Mesendoderm (in vitro differentiated cells): ENCODE measurements around the gene TBX3. TPM values are rescaled to one million over a fixed set of nuclear protein-coding genes. Genes with fewer than 3 reads are reported as not detected.
"Not testable (repeated sequence)": the region's sequence is repeated elsewhere in the genome, so short reads cannot be mapped to it uniquely, and the experiment has no call there.

ENCODE experiments used
- DNase-seq: peaks from one replicate; pipeline ENCODE4 v3.0.0; 2013
- H2AK5ac ChIP-seq: 2 replicates; pipeline ENCODE4 v1.6.1; 2013; ENCODE audit warnings: low read length, inconsistent platforms
- H2BK120ac ChIP-seq: 2 replicates; pipeline ENCODE4 v1.6.1; 2013; ENCODE audit warnings: low read depth, mild to moderate bottlenecking, low read length, moderate library complexity, mixed read lengths
- H2BK15ac ChIP-seq: replicated peaks from 2 replicates; pipeline ENCODE4 v1.6.1; 2013; ENCODE audit warnings: low read depth, mild to moderate bottlenecking, moderate library complexity
- H2BK5ac ChIP-seq: 2 replicates; pipeline ENCODE4 v1.6.1; 2013; ENCODE audit warnings: low read length, inconsistent platforms
- H3K18ac ChIP-seq: 2 replicates; pipeline ENCODE4 v1.6.1; 2013; ENCODE audit warnings: mild to moderate bottlenecking, low read length, mixed read lengths
- H3K23ac ChIP-seq: one replicate; pipeline ENCODE4 v1.6.1; 2013; ENCODE audit warnings: low read length
- H3K27ac ChIP-seq: 2 replicates; pipeline ENCODE4 v1.5.1; 2013; ENCODE audit warnings: low read depth, mild to moderate bottlenecking, inconsistent platforms, low read length, moderate library complexity
- H3K27me3 ChIP-seq: 2 replicates; pipeline ENCODE4 v1.6.1; 2013; ENCODE audit warnings: low read length, control low read depth, mild to moderate bottlenecking, inconsistent platforms; ENCODE audit not compliant: insufficient read depth, poor library complexity
- H3K36me3 ChIP-seq: 2 replicates; pipeline ENCODE4 v1.6.1; 2013; ENCODE audit warnings: low read length, inconsistent platforms; ENCODE audit not compliant: control insufficient read depth, insufficient read depth
- H3K4ac ChIP-seq: one replicate; pipeline ENCODE4 v1.6.1; 2013; ENCODE audit warnings: low read depth, mild to moderate bottlenecking, low read length, moderate library complexity
- H3K4me1 ChIP-seq: 2 replicates; pipeline ENCODE4 v1.6.1; 2013; ENCODE audit warnings: low read depth, low read length, inconsistent platforms; ENCODE audit not compliant: control insufficient read depth
- H3K4me2 ChIP-seq: 2 replicates; pipeline ENCODE4 v1.6.1; 2013; ENCODE audit warnings: low read length
- H3K4me3 ChIP-seq: 2 replicates; pipeline ENCODE4 v1.5.1; 2013; ENCODE audit warnings: mild to moderate bottlenecking, low read length
- H3K56ac ChIP-seq: one replicate; pipeline ENCODE4 v1.6.1; 2013; ENCODE audit warnings: low read length
- H3K79me1 ChIP-seq: 2 replicates; pipeline ENCODE4 v1.6.1; 2013; ENCODE audit warnings: low read length, inconsistent platforms
- H3K79me2 ChIP-seq: 2 replicates; pipeline ENCODE4 v1.6.1; 2013; ENCODE audit warnings: mild to moderate bottlenecking, low read length; ENCODE audit not compliant: control insufficient read depth, insufficient read depth
- H3K9ac ChIP-seq: 2 replicates; pipeline ENCODE4 v1.6.1; 2013; ENCODE audit warnings: low read length, inconsistent platforms
- H4K5ac ChIP-seq: one replicate; pipeline ENCODE4 v1.6.1; 2013; ENCODE audit warnings: low read length
- H4K8ac ChIP-seq: one replicate; pipeline ENCODE4 v1.6.1; 2013; ENCODE audit warnings: low read depth, mild to moderate bottlenecking, control low read depth, low read length, moderate library complexity
- WGBS: extraction: QIAGEN DNeasy Blood & Tissue Kit; methylation state at CpG from one replicate; pipeline ENCODE4 v1.1.7; 2013; ENCODE audit warnings: low lambda C conversion rate, missing lambda C conversion rate; ENCODE audit not compliant: insufficient coverage; ENCODE audit errors: extremely low coverage; 5-methylcytosine and 5-hydroxymethylcytosine counted together
- polyA plus RNA-seq, 2 experiments: library from polyadenylated mRNA; stranded (reverse); fragments of 200-250 nt; gene quantifications; one replicate each; pipeline ENCODE4 v1.2.3, GENCODE V29; 2013

TBX3 gene
- polyA plus RNA-seq (2013, experiment 1 of 2) = 2.1 TPM
- polyA plus RNA-seq (2013, experiment 2 of 2) = 2.1 TPM

DNA sequence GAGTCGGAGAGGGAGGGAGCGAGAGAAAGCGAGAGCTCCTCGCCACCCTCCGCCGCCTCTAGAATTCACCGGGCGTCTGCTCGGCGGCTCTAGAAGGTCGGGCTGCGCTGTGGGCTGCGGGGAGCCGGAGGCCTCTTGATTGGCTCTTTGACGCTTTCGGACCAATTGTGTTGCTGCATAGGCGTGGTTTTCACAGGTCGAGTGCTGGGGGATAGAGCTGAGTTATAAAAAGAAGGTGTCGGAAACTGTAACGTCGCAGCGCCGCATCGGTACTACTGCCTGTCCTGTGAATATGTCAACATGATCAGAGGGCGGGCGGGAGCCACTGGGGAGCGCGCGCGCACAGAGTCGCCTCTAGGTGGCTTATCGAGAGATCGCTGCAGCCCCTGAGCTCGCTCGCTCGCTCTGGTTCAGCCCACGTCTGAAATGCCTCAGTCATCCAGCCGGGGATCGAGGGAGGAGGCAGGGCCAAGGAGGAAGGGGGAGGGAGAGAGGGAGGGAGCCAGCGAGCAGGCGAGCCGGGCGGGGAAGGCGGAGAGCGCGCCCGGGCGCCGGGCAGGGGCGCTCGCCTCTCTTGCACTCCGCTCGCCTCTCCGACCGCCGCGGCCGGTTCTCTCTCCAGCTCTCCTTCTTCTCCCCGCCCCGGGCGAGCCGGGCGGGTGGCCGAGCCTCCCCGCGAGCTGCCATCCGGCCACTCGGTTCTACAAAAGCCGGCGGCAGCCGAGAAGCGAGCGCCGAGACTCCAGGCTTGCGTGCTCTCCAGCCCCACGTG is at the start of gene TBX3:
TSS of gene TBX3 (minus strand) at position 78 of the 772 bp plus-strand sequence. CDS start 975 bp downstream, outside the sequence.
- Histone ChIP-seq H3K4ac (peak within 1 kb of the TSS; percentile 93), H3K27me3 (peaks cover 2% of the 10 kb centered on the region), H3K36me3 (peaks cover 1% of the 10 kb centered on the region), H3K4me1 (peaks cover 18% of the 10 kb centered on the region), H3K4me3 (peak within 1 kb of the TSS; percentile 58), H3K79me1 (peaks cover 2% of the 10 kb centered on the region), H3K9ac (peak within 1 kb of the TSS; percentile 94), H2BK120ac (peak within 1 kb of the TSS; percentile 67), H3K23ac (peak within 1 kb of the TSS; percentile 85), H2BK5ac (peak within 1 kb of the TSS; percentile 89), H3K79me2 (peaks cover 43% of the 10 kb centered on the region), H4K8ac (no peak within 1 kb of the TSS), H2BK15ac (no peak within 1 kb of the TSS), H3K18ac (peak within 1 kb of the TSS; percentile 93), H3K27ac (peak within 1 kb of the TSS; percentile 87), H3K56ac (peak within 1 kb of the TSS; percentile 94), H3K4me2 (peak within 1 kb of the TSS; percentile 98), H4K5ac (peak within 1 kb of the TSS; percentile 50), H2AK5ac (peak within 1 kb of the TSS; percentile 70)
- DNase-seq = peak; percentile 100
- no CpG with 5 or more reads among the region's 76 CpGs for WGBS

DNA sequence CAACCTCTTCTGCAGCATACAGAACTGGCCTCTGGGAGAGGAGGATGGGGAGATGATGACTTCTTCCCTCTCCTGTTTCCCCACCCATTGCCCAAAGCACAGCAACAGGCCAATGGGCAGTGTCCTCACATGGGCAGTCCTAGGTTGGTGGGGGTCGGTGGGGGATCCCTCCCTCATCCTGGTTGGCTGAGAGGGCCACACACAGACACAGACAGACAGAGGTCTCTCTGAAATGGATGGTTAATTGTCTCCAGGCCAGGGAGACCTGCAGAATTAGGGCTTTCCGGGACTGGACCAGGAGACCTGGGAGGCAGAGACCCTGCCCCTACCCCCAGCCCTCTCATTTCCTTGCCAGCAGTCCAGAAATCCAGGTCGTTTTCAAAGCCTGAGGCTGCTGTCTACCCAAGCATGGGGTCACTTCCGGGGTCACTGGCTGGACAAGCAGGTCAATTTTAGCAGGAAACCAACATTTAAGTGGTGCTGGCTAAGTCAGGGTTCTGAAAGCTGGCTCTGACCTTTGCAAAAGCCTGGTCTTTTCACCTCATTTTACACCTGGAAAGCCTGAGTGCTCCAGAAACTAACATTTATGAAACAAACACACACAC is 48.6 kb upstream of the TBX3 start:
- H2BK120ac ChIP-seq = no peak overlapping the region
- H3K27ac ChIP-seq = no peak overlapping the region
- no peaks in the 10 kb centered on the region for H3K27me3 ChIP-seq
- no peaks in the 10 kb centered on the region for H3K36me3 ChIP-seq
- H4K8ac ChIP-seq = no peak overlapping the region
- no peak overlapping the region for H3K18ac ChIP-seq
- H3K23ac ChIP-seq = no peak overlapping the region
- H3K56ac ChIP-seq = no peak overlapping the region
- no peaks in the 10 kb centered on the region for H3K4me1 ChIP-seq
- H2BK15ac ChIP-seq = no peak overlapping the region
- no peaks in the 10 kb centered on the region for H3K79me2 ChIP-seq
- WGBS = no CpG with 5 or more reads among the region's 4 CpGs
- no peak overlapping the region for H4K5ac ChIP-seq
- H3K4ac ChIP-seq = no peak overlapping the region
- H2BK5ac ChIP-seq = no peak overlapping the region
- no peak overlapping the region for H3K4me2 ChIP-seq
- H3K79me1 ChIP-seq = no peaks in the 10 kb centered on the region
- no peak for DNase-seq
- H2AK5ac ChIP-seq = no peak overlapping the region
- H3K9ac ChIP-seq = no peak overlapping the region
- no peak overlapping the region for H3K4me3 ChIP-seq

DNA sequence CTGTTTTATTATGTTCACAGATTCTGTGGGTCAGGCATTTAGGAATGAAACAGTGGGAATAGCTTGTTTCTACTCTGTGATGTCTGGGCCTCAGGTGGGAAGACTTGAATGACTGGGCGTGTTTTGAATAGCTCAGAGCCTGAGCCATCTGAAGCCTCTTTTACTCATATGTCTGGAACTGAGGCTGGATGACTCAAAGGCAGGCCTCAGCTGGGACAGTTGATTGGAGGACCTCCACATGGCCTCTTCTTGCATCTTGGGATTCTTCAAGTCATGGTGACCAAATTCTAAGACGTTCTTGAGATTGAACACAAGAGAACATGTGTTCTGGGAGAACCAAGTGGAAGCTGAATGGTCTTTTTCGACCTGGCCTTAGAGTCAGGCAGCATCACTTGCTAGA is 45.8 kb upstream of the TBX3 start:
- no peak overlapping the region for H3K9ac ChIP-seq
- no peak overlapping the region for H2AK5ac ChIP-seq
- DNase-seq = no peak
- WGBS = no CpG with 5 or more reads among the region's 3 CpGs
- H3K27ac ChIP-seq = no peak overlapping the region
- no peaks in the 10 kb centered on the region for H3K79me2 ChIP-seq
- H3K27me3 ChIP-seq = no peaks in the 10 kb centered on the region
- no peak overlapping the region for H3K56ac ChIP-seq
- no peak overlapping the region for H3K4me2 ChIP-seq
- no peak overlapping the region for H2BK15ac ChIP-seq
- H3K4me1 ChIP-seq = no peaks in the 10 kb centered on the region
- H3K79me1 ChIP-seq = no peaks in the 10 kb centered on the region
- no peak overlapping the region for H3K4ac ChIP-seq
- H4K8ac ChIP-seq = no peak overlapping the region
- H3K18ac ChIP-seq = no peak overlapping the region
- H4K5ac ChIP-seq = no peak overlapping the region
- H3K23ac ChIP-seq = no peak overlapping the region
- H3K4me3 ChIP-seq = no peak overlapping the region
- no peaks in the 10 kb centered on the region for H3K36me3 ChIP-seq
- no peak overlapping the region for H2BK5ac ChIP-seq
- no peak overlapping the region for H2BK120ac ChIP-seq

DNA sequence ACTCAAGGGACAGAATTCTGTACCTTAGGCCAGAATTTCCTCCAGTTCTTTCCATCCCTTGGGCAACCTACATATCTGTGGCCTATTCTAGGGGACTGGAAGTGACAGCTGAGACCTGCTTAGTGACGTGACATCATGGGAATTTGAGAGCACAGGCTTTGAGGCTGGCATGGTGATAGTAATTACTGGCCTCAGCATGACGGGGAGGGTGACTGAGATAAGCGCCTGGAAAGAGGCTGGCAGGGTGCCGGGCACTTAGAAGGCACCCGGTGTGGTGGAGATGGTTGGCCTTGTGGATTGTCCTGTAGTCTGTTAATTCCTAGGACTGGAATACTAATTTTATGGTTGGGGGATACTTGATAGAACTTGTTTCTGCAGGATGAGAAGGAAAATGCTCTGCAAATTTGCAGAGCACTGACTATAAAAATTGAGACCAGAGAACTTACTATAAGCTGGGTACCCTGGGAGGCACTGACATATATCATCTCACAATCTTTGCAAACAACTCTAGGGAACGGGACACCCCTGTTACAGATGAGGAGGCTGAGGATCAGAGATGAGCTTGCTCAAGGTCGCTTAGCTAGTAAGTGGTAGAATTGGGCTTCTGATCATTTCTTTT is 42.2 kb upstream of the TBX3 start:
- H3K56ac ChIP-seq = no peak overlapping the region
- H3K23ac ChIP-seq = no peak overlapping the region
- WGBS = no CpG with 5 or more reads among the region's 7 CpGs
- no peaks in the 10 kb centered on the region for H3K79me2 ChIP-seq
- H3K27me3 ChIP-seq = no peaks in the 10 kb centered on the region
- no peak overlapping the region for H3K4ac ChIP-seq
- no peak overlapping the region for H2BK15ac ChIP-seq
- peak; percentile 53 for DNase-seq
- no peak overlapping the region for H2BK120ac ChIP-seq
- H3K4me2 ChIP-seq = no peak overlapping the region
- H3K79me1 ChIP-seq = no peaks in the 10 kb centered on the region
- H3K4me1 ChIP-seq = no peaks in the 10 kb centered on the region
- H3K4me3 ChIP-seq = no peak overlapping the region
- H2BK5ac ChIP-seq = no peak overlapping the region
- no peak overlapping the region for H2AK5ac ChIP-seq
- no peak overlapping the region for H4K8ac ChIP-seq
- no peak overlapping the region for H3K9ac ChIP-seq
- no peaks in the 10 kb centered on the region for H3K36me3 ChIP-seq
- H3K18ac ChIP-seq = no peak overlapping the region
- no peak overlapping the region for H3K27ac ChIP-seq
- H4K5ac ChIP-seq = no peak overlapping the region

DNA sequence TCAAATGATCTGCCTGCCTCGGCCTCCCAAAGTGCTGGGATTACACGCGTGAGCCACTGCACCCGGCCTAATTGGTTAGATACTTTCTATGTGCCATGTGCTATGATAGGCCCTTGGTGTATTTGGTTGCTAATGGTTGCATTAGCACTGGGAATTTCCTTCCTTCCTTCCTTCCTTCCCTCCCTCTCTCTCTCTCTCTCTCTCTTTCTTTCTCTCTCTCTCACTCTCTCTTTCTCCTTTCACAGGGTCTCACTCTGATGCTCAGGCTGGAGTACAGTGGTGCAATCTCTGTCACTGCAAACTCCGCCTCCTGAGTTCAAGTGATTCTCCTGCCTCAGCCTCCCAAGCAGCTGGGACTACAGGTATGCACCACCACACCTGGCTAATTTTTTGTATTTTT is 38.2 kb upstream of the TBX3 start:
- not testable (repeated sequence) for DNase-seq, H3K9ac ChIP-seq, H3K4ac ChIP-seq, H3K23ac ChIP-seq, H3K4me3 ChIP-seq, H3K36me3 ChIP-seq, H3K56ac ChIP-seq, H3K18ac ChIP-seq, H3K79me1 ChIP-seq, H4K5ac ChIP-seq, H3K79me2 ChIP-seq, H3K4me2 ChIP-seq, H2BK120ac ChIP-seq, H2BK15ac ChIP-seq, H3K4me1 ChIP-seq, H2AK5ac ChIP-seq, H4K8ac ChIP-seq, H2BK5ac ChIP-seq, H3K27me3 ChIP-seq, H3K27ac ChIP-seq
- no CpG with 5 or more reads among the region's 5 CpGs for WGBS
